Loucy (cell line): ENCODE results near the gene ASB7.

Source experiments
- CTCF ChIP-seq: fragments of 200-600 bp; sonication (generic); conservative IDR thresholded peaks from 2 replicates; pipeline ENCODE4 v1.5.1; 2014; ENCODE audit warnings: mild to moderate bottlenecking, antibody characterized with exemption, low read length
- EZH2phosphoT487 ChIP-seq: fragments of 200-600 bp; IDR thresholded peaks from 2 replicates; pipeline ENCODE4 v1.6.1; 2018; ENCODE audit warnings: antibody characterized with exemption, mild to moderate bottlenecking, moderate library complexity, borderline replicate concordance

GRCh38 chr15:100661156-100661555 lies 58.8 kb downstream of the ASB7 start:
- no peak for TF ChIP-seq CTCF
- no peak for TF ChIP-seq EZH2phosphoT487
